Activated CD8-positive, alpha-beta T cell treated with anti-CD3 and anti-CD28 coated beads for 36 hours (primary cell): ENCODE results near the gene RAB4A. TPM values are rescaled to one million over a fixed set of nuclear protein-coding genes. Genes with fewer than 3 reads are reported as not detected.
A peak's percentile ranks its signal among the peaks of the same experiment; 100 is the strongest.
"Not testable (repeated sequence)": the region's sequence is repeated elsewhere in the genome, so short reads cannot be mapped to it uniquely, and the experiment has no call there.

Experiments used
- ATAC-seq: fragments of 200-7000 bp; cut with Tn5 transposase; one replicate; pipeline ENCODE4 v1.10.0; 2021; ENCODE audit warnings: mild to moderate bottlenecking, moderate library complexity
- CTCF ChIA-PET: fragments of 350-600 bp; sonication (Branson Sonifier 250); formaldehyde crosslinking; loops from one replicate; lab custom pipeline; 2021; ENCODE audit warnings: antibody characterized with exemption; lab: Charles Lee
- POLR2A ChIA-PET: fragments of 350-600 bp; sonication (Branson Sonifier 250); formaldehyde crosslinking; loops from one replicate; lab custom pipeline; 2021; ENCODE audit warnings: antibody characterized with exemption; lab: Charles Lee
- DNase-seq: peaks from one replicate; pipeline ENCODE4 v3.0.0-alpha.2; 2020
- H3K27ac Mint-ChIP-seq: one replicate; pipeline ENCODE4 v1.8.0; 2021; ENCODE audit warnings: mild to moderate bottlenecking, mixed read lengths
- H3K27me3 Mint-ChIP-seq: one replicate; pipeline ENCODE4 v1.8.0; 2021; ENCODE audit warnings: mixed read lengths
- H3K36me3 Mint-ChIP-seq: one replicate; pipeline ENCODE4 v1.8.0; 2021; ENCODE audit warnings: low read depth, mixed read lengths
- H3K4me1 Mint-ChIP-seq: one replicate; pipeline ENCODE4 v1.8.0; 2021; ENCODE audit warnings: low read depth, mixed read lengths
- H3K4me3 Mint-ChIP-seq: one replicate; pipeline ENCODE4 v1.8.0; 2021; ENCODE audit warnings: mild to moderate bottlenecking, moderate library complexity, mixed read lengths
- H3K9me3 Mint-ChIP-seq: one replicate; pipeline ENCODE4 v1.8.0; 2021; ENCODE audit warnings: mixed read lengths
- intact Hi-C: fragments of 100-400 bp; cut with micrococcal nuclease; formaldehyde crosslinking; loops from one replicate; pipeline ENCODE4 v1.10.0; 2022
- total RNA-seq, 2 experiments: library from RNA; stranded (reverse); gene quantifications; one replicate each; pipeline ENCODE4 v1.2.3, GENCODE V29; 2021
- TF ChIP-seq, protein P1 (sequence below): fragments of 200-600 bp; IDR thresholded peaks from one replicate; pipeline ENCODE4 v1.8.0; 2022; ENCODE audit warnings: antibody characterized with exemption, mild to moderate bottlenecking

The RAB4A gene
- total RNA-seq, 2 experiments from 2014 or later = 27.2 to 30.6 TPM

DNA sequence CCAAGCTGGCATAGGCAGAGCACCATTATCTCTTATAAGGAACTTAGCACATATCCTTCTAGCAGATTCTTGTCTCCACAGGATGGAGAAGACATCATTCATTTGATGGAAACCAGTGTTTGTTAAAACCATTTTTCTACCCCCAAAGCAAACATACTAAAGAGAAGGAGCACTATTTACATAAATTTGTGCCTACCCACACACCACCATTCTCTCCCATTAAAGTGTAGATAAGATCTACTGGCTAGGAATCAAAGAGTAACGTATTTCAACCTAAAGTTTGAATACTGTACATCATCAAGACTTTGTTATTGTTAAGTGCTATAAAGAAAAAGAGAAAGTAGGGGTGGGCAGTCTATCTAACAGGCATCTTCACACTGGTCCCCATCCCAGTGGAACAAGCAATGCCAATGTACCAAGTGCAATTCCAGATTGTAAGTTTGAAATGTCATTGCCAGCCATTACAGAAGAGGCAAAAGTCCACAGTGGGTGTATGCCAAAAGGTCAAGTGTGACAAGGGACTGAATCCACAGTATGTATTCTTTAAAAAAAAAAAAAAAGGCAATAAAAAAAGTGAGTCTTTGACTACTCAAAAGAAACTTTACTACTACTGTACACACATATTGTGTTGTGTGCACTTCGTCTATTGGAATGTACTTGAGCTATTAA, 53.1 kb downstream of the RAB4A start:
- ATAC-seq (no peak), DNase-seq (no peak)
- Mint-ChIP-seq H3K27me3 (no peaks in the 10 kb centered on the region), H3K4me1 (peaks cover 15% of the 10 kb centered on the region), H3K4me3 (no peak overlapping the region), H3K36me3 (peaks cover 33% of the 10 kb centered on the region), H3K9me3 (no peaks in the 10 kb centered on the region), H3K27ac (no peak overlapping the region)
- CTCF ChIA-PET = interaction anchor here (1.1 kb wide), 1 partner anchor 84 kb away, joined by 3 read pairs; no protein-coding TSS in a partner anchor
- POLR2A ChIA-PET = no interaction called here
- TF ChIP-seq, protein P1, sequence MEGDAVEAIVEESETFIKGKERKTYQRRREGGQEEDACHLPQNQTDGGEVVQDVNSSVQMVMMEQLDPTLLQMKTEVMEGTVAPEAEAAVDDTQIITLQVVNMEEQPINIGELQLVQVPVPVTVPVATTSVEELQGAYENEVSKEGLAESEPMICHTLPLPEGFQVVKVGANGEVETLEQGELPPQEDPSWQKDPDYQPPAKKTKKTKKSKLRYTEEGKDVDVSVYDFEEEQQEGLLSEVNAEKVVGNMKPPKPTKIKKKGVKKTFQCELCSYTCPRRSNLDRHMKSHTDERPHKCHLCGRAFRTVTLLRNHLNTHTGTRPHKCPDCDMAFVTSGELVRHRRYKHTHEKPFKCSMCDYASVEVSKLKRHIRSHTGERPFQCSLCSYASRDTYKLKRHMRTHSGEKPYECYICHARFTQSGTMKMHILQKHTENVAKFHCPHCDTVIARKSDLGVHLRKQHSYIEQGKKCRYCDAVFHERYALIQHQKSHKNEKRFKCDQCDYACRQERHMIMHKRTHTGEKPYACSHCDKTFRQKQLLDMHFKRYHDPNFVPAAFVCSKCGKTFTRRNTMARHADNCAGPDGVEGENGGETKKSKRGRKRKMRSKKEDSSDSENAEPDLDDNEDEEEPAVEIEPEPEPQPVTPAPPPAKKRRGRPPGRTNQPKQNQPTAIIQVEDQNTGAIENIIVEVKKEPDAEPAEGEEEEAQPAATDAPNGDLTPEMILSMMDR = no peak
- intact Hi-C loops = no loop called here

DNA sequence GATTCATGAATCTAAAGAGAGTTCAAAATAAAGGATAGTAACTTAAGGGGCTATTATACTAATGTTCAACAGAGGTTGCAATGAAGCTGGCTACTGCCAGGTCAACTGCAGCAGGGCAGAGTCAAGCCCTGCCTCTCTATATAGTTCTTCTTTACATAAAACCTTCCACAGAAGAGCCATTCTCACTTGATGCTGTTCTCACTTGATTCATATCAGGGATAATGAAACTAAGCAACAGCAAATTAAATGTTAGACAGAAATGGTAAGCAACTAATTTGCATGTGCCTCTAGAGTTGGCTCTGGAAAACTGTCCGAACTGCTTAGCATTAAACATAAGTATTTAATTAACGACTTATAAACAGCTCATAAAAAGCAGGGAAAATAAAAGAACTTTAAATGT, 54.5 kb downstream of the RAB4A start:
- H3K27me3 Mint-ChIP-seq = no peaks in the 10 kb centered on the region
- H3K9me3 Mint-ChIP-seq = no peaks in the 10 kb centered on the region
- H3K4me3 Mint-ChIP-seq = no peak overlapping the region
- H3K27ac Mint-ChIP-seq = peak overlapping the region; percentile 7
- DNase-seq = no peak
- peaks cover 25% of the 10 kb centered on the region for H3K36me3 Mint-ChIP-seq
- intact Hi-C loops = no loop called here
- POLR2A ChIA-PET = interaction anchor here (1.0 to 1.2 kb wide), 2 partner anchors 11 to 182 kb away, joined by 3 to 4 read pairs; partner anchors contain the start of gene NUP133
- CTCF ChIA-PET = interaction anchor here (1.0 kb wide), 1 partner anchor 67 kb away, joined by 3 read pairs; no protein-coding TSS in a partner anchor
- no peak for ATAC-seq
- TF ChIP-seq, protein P1 = no peak
- H3K4me1 Mint-ChIP-seq = peaks cover 15% of the 10 kb centered on the region

DNA sequence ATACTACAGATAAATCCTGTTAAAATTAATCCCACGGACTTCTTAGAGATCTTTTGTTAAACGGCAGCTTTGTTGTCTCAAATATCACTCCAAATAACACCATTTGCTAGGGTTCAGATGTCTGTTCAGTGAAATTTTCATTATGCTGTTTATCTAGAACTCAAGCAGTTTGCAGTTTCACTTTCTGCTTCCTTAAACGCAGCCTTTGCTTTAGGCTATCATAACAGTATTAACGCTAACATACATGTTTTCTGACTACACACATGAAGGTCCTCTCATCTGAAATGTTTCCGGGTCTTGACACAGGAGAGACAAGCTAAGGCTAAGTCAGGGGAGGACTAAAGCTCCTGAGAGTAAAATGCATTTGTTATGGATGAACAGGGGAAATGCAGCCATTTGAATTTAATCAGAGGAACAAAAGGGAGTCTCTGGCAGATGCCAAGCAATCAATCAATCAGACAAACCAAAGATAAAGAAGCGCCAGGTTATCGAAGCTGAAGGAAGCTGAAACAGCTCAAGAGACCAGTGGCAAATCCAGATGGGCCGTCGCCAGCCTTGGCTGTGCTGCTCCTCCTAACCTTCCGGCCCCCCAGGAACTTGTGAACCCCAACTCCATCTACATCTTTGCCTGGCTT, 55.1 kb downstream of the RAB4A start:
- H3K27me3 Mint-ChIP-seq = no peaks in the 10 kb centered on the region
- CTCF ChIA-PET = interaction anchor here (1.0 kb wide), 1 partner anchor 68 kb away, joined by 3 read pairs; no protein-coding TSS in a partner anchor
- DNase-seq (no peak), ATAC-seq (no peak)
- H3K9me3 Mint-ChIP-seq = no peaks in the 10 kb centered on the region
- POLR2A ChIA-PET = interaction anchor here (1.0 to 1.2 kb wide), 2 partner anchors 10 to 182 kb away, joined by 3 to 4 read pairs; partner anchors contain the start of gene NUP133
- H3K4me3 Mint-ChIP-seq = no peak overlapping the region
- intact Hi-C loops = no loop called here
- H3K36me3 Mint-ChIP-seq = peaks cover 25% of the 10 kb centered on the region
- TF ChIP-seq, protein P1 = no peak
- peak overlapping the region; percentile 22 for H3K27ac Mint-ChIP-seq
- peaks cover 15% of the 10 kb centered on the region for H3K4me1 Mint-ChIP-seq

DNA sequence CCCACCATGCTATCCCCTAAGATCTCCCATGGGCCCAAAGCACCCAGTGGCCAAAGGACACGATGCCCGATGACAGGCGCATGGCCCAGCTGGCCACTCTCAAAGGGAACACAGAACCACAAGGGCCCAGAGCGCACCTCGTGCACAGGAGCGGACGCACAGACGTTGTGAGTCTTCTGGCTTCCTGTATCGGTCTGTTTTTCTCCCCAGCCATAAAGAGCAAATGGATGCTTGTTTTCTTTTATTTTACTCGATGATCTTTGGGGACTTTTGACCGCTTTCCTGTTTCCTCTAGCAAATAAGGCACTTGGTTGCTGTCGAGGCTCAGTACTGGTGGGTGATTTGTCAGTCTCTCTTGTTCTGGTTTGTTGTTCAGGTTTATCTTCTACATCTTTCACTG, 55.7 kb downstream of the RAB4A start:
- Mint-ChIP-seq H3K4me3 (no peak overlapping the region), H3K9me3 (no peaks in the 10 kb centered on the region), H3K36me3 (peaks cover 25% of the 10 kb centered on the region), H3K27ac (peak overlapping the region; percentile 22), H3K27me3 (no peaks in the 10 kb centered on the region), H3K4me1 (peaks cover 15% of the 10 kb centered on the region)
- intact Hi-C loops = no loop called here
- TF ChIP-seq, protein P1 = no peak
- DNase-seq (no peak), ATAC-seq (no peak)
- POLR2A ChIA-PET = interaction anchor here (1.0 kb wide), 1 partner anchor 181 kb away, joined by 3 read pairs; the partner anchor contains the start of gene NUP133
- CTCF ChIA-PET = no interaction called here

DNA sequence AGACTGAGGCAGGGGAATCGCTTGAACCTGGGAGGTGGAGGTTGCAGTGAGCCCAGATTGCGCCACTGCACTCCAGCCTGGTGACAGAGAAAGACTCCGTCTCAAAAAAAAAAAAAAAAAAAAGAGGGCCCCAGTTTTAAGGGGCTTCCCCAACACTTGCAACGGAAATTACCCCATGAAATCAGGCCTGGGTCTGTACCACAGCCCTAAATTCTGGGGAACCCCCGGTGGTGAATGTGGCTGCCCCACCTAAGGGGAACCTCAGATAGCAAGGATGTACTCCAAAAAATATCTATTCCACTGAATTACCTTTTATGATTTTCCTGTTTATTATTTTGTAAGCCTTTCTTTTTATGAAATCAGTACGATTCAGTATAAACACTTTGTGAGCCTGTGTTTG, 56.9 kb downstream of the RAB4A start:
- H3K27ac Mint-ChIP-seq, CTCF ChIA-PET, intact Hi-C loops, H3K27me3 Mint-ChIP-seq, H3K4me3 Mint-ChIP-seq, H3K9me3 Mint-ChIP-seq: not testable (repeated sequence)
- POLR2A ChIA-PET = interaction anchor here (0.6 kb wide), 1 partner anchor 10 kb away, joined by 3 read pairs; no protein-coding TSS in a partner anchor
- ATAC-seq (peak; percentile 51), DNase-seq (peak; percentile 43)
- peaks cover 15% of the 10 kb centered on the region for H3K4me1 Mint-ChIP-seq
- H3K36me3 Mint-ChIP-seq = peaks cover 23% of the 10 kb centered on the region
